Fibroblast of pulmonary artery (primary cell): ENCODE measurements around the gene IRF2BPL.

Source experiments
- DNase-seq: peaks from one replicate; pipeline ENCODE4 v3.0.0-alpha.2; 2010; ENCODE audit warnings: low read depth
- H3K4me3 ChIP-seq: replicated peaks from 2 replicates; pipeline ENCODE4 v1.5.1; 2011; ENCODE audit warnings: low read depth, mild to moderate bottlenecking, control low read depth, low read length, moderate library complexity
- CTCF ChIP-seq: IDR thresholded peaks from 2 replicates; pipeline ENCODE4 v1.5.1; 2011; ENCODE audit warnings: mild to moderate bottlenecking, control low read depth, low read length, inconsistent platforms; ENCODE audit errors: missing control alignments

IRF2BPL gene

GRCh38 chr14:77014734-77015133, 13.8 kb downstream of the IRF2BPL start:
- DNase-seq, result no peak
- no peak for TF ChIP-seq CTCF
- no peak overlapping the region for H3K4me3 ChIP-seq

DNA sequence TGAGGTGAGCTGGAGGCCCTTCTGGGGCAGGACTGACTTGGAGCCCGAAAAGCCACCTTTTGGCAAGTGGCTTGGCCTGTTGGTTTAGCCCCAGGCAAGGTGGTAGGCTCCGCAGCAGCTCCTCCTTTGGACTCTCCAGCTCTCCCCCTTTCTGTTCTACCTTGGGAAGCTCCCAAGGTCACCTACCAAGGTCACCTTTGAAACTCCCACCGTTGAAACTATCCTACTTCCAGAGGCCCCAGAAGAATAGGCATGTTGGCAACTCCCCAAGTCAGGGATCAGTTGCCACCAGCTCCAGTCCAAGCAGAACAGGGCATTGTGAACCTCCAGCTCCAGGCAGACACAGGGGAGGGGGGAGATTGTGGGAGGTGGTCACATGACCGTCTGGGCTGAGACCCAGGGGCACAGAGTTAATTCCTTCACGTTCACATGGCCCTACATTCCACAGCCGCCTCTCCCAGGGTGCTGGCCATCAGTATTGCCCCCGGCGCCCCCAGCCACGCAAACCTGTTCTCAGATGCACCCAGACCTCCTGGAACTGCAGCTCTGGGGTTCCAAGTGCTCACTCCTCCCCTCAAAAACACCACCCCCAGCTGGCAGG, 14.4 kb downstream of the IRF2BPL start:
- DNase-seq, result peak; percentile 65
- no peak for TF ChIP-seq CTCF

GRCh38 chr14:77012193-77012765, 16.2 kb downstream of the IRF2BPL start:
- DNase-seq, result no peak
- no peak overlapping the region for H3K4me3 ChIP-seq
- TF ChIP-seq CTCF, result no peak

More for the DNA sequence above, 14.4 kb downstream of the IRF2BPL start:
- H3K4me3 ChIP-seq, result no peak overlapping the region

DNA sequence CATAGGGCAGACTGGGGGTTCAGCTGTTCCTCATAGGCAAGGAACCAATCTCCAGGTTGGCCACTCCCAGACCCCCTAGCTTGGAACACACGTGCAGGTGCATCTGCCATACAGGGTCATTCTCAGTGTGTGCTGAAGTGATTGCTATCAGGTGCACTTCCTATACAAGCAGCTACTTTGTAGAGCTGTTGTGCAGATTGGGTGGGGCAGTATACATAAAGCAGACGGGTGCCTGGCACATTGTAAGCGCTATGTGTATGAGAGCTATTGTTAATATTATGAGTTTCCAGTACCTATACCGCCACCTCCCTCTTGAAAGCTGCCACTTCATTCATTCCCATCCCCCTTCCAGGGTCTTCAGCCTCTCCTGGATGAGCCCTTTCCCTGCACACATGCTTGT, 17.3 kb downstream of the IRF2BPL start:
- H3K4me3 ChIP-seq, result no peak overlapping the region
- no peak for TF ChIP-seq CTCF
- DNase-seq, result no peak

DNA sequence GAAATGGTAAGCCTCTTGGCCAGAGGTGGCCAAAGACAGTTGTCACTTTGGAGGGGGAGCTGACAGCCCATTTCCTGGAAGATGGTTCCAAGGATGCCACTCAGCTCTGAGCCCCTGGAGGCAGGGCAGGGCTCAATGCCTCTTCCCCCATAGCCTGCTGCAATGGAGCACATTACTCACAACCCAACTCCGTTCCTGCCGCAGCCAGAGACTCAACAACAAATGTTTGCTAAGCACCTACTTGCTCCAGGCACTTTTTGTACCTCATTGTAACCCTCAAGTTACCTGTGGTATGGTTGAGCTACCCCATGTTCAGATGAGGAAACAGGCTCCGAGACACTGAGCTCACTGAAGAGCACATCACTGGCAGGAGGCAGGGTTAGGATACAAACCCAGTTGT, 19.5 kb downstream of the IRF2BPL start:
- TF ChIP-seq CTCF, result no peak
- no peak for DNase-seq

DNA sequence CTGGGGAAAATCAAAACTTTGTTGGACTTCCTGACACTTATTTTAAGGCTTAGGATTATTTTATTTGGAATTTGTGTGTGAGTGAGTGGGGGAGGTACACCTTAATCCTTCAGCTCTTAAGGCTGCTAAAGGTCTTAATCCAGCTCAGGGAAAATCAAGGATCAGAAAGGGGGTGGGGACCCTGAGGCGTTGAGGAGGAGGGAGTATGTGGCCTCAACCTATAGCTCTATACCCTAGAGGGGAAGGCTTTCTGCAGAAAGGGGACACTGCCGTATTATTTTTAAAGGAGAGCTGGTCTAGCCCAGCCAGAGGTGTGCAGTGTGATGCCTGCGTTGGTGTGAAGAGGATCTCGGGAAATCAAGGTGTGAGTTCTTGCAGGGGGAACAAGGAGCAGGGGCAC, 20.0 kb downstream of the IRF2BPL start:
- no peak for DNase-seq
- H3K4me3 ChIP-seq, result no peak overlapping the region
- no peak for TF ChIP-seq CTCF

More for the DNA sequence above, 19.5 kb downstream of the IRF2BPL start:
- no peak overlapping the region for H3K4me3 ChIP-seq

- no peak for TF ChIP-seq CTCF
- no peak overlapping the region for H3K4me3 ChIP-seq
- no peak for DNase-seq
These were observed 20.5 kb downstream of the IRF2BPL start for GRCh38 chr14:77007975-77008421.
